HCEC 1CT (cell line): ENCODE results near the gene TRMT61A.

Source experiments
- DNase-seq: peaks from one replicate; pipeline ENCODE4 v3.0.0-alpha.2; 2017

TRMT61A gene

GRCh38 chr14:103569408-103569807 lies 40.4 kb downstream of the TRMT61A start:
- no peak for DNase-seq

- no peak for DNase-seq
Measured at GRCh38 chr14:103574104-103574503, 45.1 kb downstream of the TRMT61A start.

GRCh38 chr14:103574707-103575285 lies 45.8 kb downstream of the TRMT61A start:
- no peak for DNase-seq

- DNase-seq, result peak; percentile 83
Measured at GRCh38 chr14:103576371-103577024, 47.5 kb downstream of the TRMT61A start.

GRCh38 chr14:103578401-103579075 lies 49.5 kb downstream of the TRMT61A start:
- no peak for DNase-seq

GRCh38 chr14:103581206-103581605 lies 52.2 kb downstream of the TRMT61A start:
- no peak for DNase-seq

- DNase-seq, result no peak
Measured at GRCh38 chr14:103581954-103582703, 53.1 kb downstream of the TRMT61A start.

GRCh38 chr14:103584326-103584915 lies 55.4 kb downstream of the TRMT61A start:
- DNase-seq, result no peak
